Peyer's patch (tissue), 4 donors: Measurements from ENCODE around the gene NOTUM. TPM values are rescaled to one million over a fixed set of nuclear protein-coding genes. Genes with fewer than 3 reads are reported as not detected.

ENCODE experiments used
- DNase-seq, 3 donors: peaks; one replicate each; pipeline ENCODE4 v3.0.0-alpha.2; 2017 to 2019
- H3K27ac ChIP-seq, 4 donors: fragments of 200-600 bp; sonication (generic); one replicate each; pipeline ENCODE4 v1.5.1; 2016 to 2019
- H3K27me3 ChIP-seq, 2 donors: fragments of 200-600 bp; sonication (generic); one replicate each; pipeline ENCODE4 v1.5.1; 2019
- H3K36me3 ChIP-seq, 3 donors: fragments of 200-600 bp; sonication (generic); one replicate each; pipeline ENCODE4 v1.5.1; 2016 to 2019
- H3K4me1 ChIP-seq, 4 donors: fragments of 200-600 bp; sonication (generic); one replicate each; pipeline ENCODE4 v1.5.1; 2016 to 2019
- H3K4me3 ChIP-seq, 4 donors: fragments of 200-600 bp; sonication (generic); 1 replicate in 3 of 4; 2 replicates in 1 of 4; pipeline ENCODE4 v1.5.1; 2016 to 2019; ENCODE audit warnings: mild to moderate bottlenecking in 1 of 4
- H3K9me3 ChIP-seq, 4 donors: fragments of 200-600 bp; sonication (generic); one replicate each; pipeline ENCODE4 v1.5.1; 2016 to 2019; ENCODE audit warnings: mild to moderate bottlenecking in 1 of 4
- CTCF ChIP-seq, 6 experiments: fragments of 450-650 bp in 4 of 6; fragments of 200-600 bp in 2 of 6; sonication (generic) in 1 of 6; IDR thresholded peaks; one replicate each; pipeline ENCODE4 v1.5.1; 2017 to 2019; ENCODE audit warnings: antibody characterized with exemption in 6 of 6, mild to moderate bottlenecking in 3 of 6, moderate library complexity in 1 of 6
- POLR2A ChIP-seq, 2 donors: fragments of 450-650 bp; IDR thresholded peaks; one replicate each; pipeline ENCODE4 v1.5.1; 2017; ENCODE audit warnings: antibody characterized with exemption in 2 of 2, mild to moderate bottlenecking in 2 of 2, moderate library complexity in 2 of 2
- total RNA-seq, 4 donors: library from RNA; depleted of rRNA; stranded (reverse); fragments of >200 nt; gene quantifications; one replicate each; pipeline ENCODE4 v1.1.0, GENCODE V29; 2016

Gene NOTUM
- total RNA-seq, 4 donors from 2014 or later, result 1.2 TPM; not detected in 3

GRCh38 chr17:81967244-81967532 is 6.2 kb upstream of the NOTUM start:
- H3K9me3 ChIP-seq, result no peaks in the 10 kb centered on the region
- peak overlapping the region in 3 of 4 donors; percentile 18 to 63 (median 27) for H3K27ac ChIP-seq
- no peaks in the 10 kb centered on the region for H3K36me3 ChIP-seq
- H3K4me3 ChIP-seq, result peak overlapping the region in 3 of 4 donors; percentile 19 to 40 (median 19)
- no peak for TF ChIP-seq POLR2A (IDR thresholded peaks at IDR 0.05)
- no peak for TF ChIP-seq CTCF (IDR thresholded peaks at IDR 0.05)
- DNase-seq, result no peak
- H3K27me3 ChIP-seq, result peaks cover 0 to 3% of the 10 kb centered on the region in 2 donors
- peaks cover 7 to 22% (median 19%) of the 10 kb centered on the region in 4 donors for H3K4me1 ChIP-seq

GRCh38 chr17:81966343-81967243 is 5.6 kb upstream of the NOTUM start:
- H3K36me3 ChIP-seq, result no peaks in the 10 kb centered on the region
- H3K9me3 ChIP-seq, result no peaks in the 10 kb centered on the region
- TF ChIP-seq CTCF (IDR thresholded peaks at IDR 0.05), result no peak
- peaks cover 0 to 9% of the 10 kb centered on the region in 2 donors for H3K27me3 ChIP-seq
- DNase-seq, result peak; percentile 46 to 82 (median 80)
- peak overlapping the region in 3 of 4 donors; percentile 18 to 63 (median 27) for H3K27ac ChIP-seq
- peak overlapping the region in 1 of 4 donors; percentile 40 for H3K4me3 ChIP-seq
- peaks cover 7 to 27% (median 20%) of the 10 kb centered on the region in 4 donors for H3K4me1 ChIP-seq

- Histone ChIP-seq H3K36me3 (no peaks in the 10 kb centered on the region), H3K27ac (no peak overlapping the region), H3K9me3 (no peaks in the 10 kb centered on the region), H3K4me3 (no peak overlapping the region), H3K27me3 (peaks cover 0 to 24% of the 10 kb centered on the region in 2 donors), H3K4me1 (peaks cover 7 to 49% (median 34%) of the 10 kb centered on the region in 4 donors)
- no peak for DNase-seq
- TF ChIP-seq POLR2A (IDR thresholded peaks at IDR 0.05) (no peak), CTCF (IDR thresholded peaks at IDR 0.05) (no peak)
Observed at GRCh38 chr17:81964081-81964849, 3.3 kb upstream of the NOTUM start.

- no peak for DNase-seq
- H3K4me1 ChIP-seq, result peaks cover 0 to 44% (median 28%) of the 10 kb centered on the region in 4 donors
- H3K27me3 ChIP-seq, result peaks cover 0 to 29% of the 10 kb centered on the region in 2 donors
- H3K36me3 ChIP-seq, result no peaks in the 10 kb centered on the region
- no peak overlapping the region for H3K27ac ChIP-seq
- no peaks in the 10 kb centered on the region for H3K9me3 ChIP-seq
- no peak overlapping the region for H3K4me3 ChIP-seq
- TF ChIP-seq POLR2A (IDR thresholded peaks at IDR 0.05), result no peak
- no peak for TF ChIP-seq CTCF (IDR thresholded peaks at IDR 0.05)
Observed at GRCh38 chr17:81962499-81963441, 1.8 kb upstream of the NOTUM start.
